DND-41 (cell line): ENCODE results near the gene SLC35G3.
"Not testable (repeated sequence)": the region's sequence is repeated elsewhere in the genome, so short reads cannot be mapped to it uniquely, and the experiment has no call there.

Source experiments
- ATAC-seq: fragments of 200-7000 bp; cut with Tn5 transposase; 3 replicates; pipeline ENCODE4 v1.9.1; 2021; ENCODE audit warnings: low read depth; ENCODE audit not compliant: insufficient read depth
- DNase-seq: peaks from one replicate; pipeline ENCODE4 v3.0.0-alpha.2; 2020
- H2AFZ ChIP-seq: 2 replicates; pipeline ENCODE4 v1.6.0; 2012; ENCODE audit warnings: low read depth, low read length
- H3K27ac ChIP-seq: 2 replicates; pipeline ENCODE4 v1.5.1; 2012; ENCODE audit warnings: low read length, inconsistent platforms
- H3K27me3 ChIP-seq: fragments of 200-600 bp; sonication (generic); 2 replicates; pipeline ENCODE4 v1.6.0; 2012; ENCODE audit warnings: low read length, mild to moderate bottlenecking, inconsistent platforms; ENCODE audit not compliant: insufficient read depth, poor library complexity
- H3K36me3 ChIP-seq: 2 replicates; pipeline ENCODE4 v1.5.1; 2012; ENCODE audit warnings: low read length, inconsistent platforms; ENCODE audit not compliant: insufficient read depth
- H3K4me1 ChIP-seq: 2 replicates; pipeline ENCODE4 v1.5.1; 2012; ENCODE audit warnings: mild to moderate bottlenecking, low read length; ENCODE audit not compliant: insufficient read depth
- H3K4me2 ChIP-seq: 2 replicates; pipeline ENCODE4 v1.6.0; 2012; ENCODE audit warnings: mild to moderate bottlenecking, moderate library complexity, low read length, inconsistent platforms; ENCODE audit not compliant: insufficient read depth
- H3K4me3 ChIP-seq, 2 experiments: fragments of 200-600 bp in 1 of 2; shearing (Covaris generic) in 1 of 2; 2 replicates each; pipeline ENCODE4 v1.5.1; 2012 to 2016; ENCODE audit warnings: inconsistent platforms in 2 of 2, low read length in 2 of 2, mild to moderate bottlenecking in 2 of 2, low read depth in 1 of 2, moderate library complexity in 1 of 2
- H3K79me2 ChIP-seq: 2 replicates; pipeline ENCODE4 v1.6.0; 2012; ENCODE audit warnings: low read length, inconsistent platforms; ENCODE audit not compliant: insufficient read depth
- H3K9ac ChIP-seq: 2 replicates; pipeline ENCODE4 v1.6.0; 2012; ENCODE audit warnings: low read depth, mild to moderate bottlenecking, inconsistent platforms, low read length, moderate library complexity
- H3K9me3 ChIP-seq: 2 replicates; pipeline ENCODE4 v1.5.1; 2012; ENCODE audit warnings: low read length, moderate library complexity, mild to moderate bottlenecking, inconsistent platforms; ENCODE audit not compliant: insufficient read depth, severe bottlenecking
- H4K20me1 ChIP-seq: 2 replicates; pipeline ENCODE4 v1.6.0; 2012; ENCODE audit warnings: low read length; ENCODE audit not compliant: insufficient read depth
- CTCF ChIP-seq: IDR thresholded peaks from 2 replicates; pipeline ENCODE4 v1.5.1; 2012; ENCODE audit warnings: borderline replicate concordance, low read length, moderate library complexity, mild to moderate bottlenecking; ENCODE audit not compliant: poor library complexity, severe bottlenecking; ENCODE audit errors: extremely low read depth
- EZH2 ChIP-seq: IDR thresholded peaks from 3 replicates; pipeline ENCODE4 v1.6.1; 2012; ENCODE audit warnings: borderline replicate concordance, low read depth, mild to moderate bottlenecking, moderate library complexity, low read length, inconsistent platforms; ENCODE audit not compliant: severe bottlenecking

SLC35G3 gene

DNA sequence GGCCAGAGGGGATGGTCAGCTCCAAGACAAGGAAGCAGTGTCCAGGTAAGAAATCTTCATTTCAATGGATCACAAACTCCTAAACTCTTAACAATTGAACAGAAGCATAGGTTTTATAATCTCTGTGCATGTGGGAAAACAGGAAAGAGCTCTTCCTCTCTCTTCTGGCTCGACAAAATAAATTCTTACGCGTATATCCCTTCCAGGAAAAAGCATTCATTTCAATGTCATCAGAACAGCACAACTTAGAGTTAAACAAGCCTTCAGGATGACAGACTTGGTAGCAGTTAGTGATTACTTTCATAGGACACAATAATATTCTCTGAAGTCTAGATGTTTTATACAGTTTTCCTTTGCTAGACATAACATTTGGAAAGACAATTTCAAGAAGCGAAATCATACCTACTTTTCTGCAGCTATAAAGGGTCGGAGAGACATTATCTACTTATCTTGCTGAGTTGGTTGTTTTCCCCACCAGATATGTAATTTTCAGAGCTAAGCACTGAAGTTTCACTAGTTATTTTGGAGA, 19.3 kb upstream of the SLC35G3 start:
- Histone ChIP-seq H4K20me1 (no peaks in the 10 kb centered on the region), H3K27me3 (peaks cover 15% of the 10 kb centered on the region), H3K9me3 (no peaks in the 10 kb centered on the region), H3K36me3 (no peaks in the 10 kb centered on the region), H3K79me2 (no peaks in the 10 kb centered on the region), H3K4me2 (peak overlapping the region; percentile 45), H3K4me1 (peaks cover 59% of the 10 kb centered on the region), H3K4me3 (peak overlapping the region in 1 of 2 experiments; percentile 11; a peak in 2 of 4 replicates), H3K27ac (peak overlapping the region; percentile 63), H3K9ac (peak overlapping the region; percentile 26; the same call in 1 of the 2 replicates), H2AFZ (no peak overlapping the region)
- TF ChIP-seq EZH2 (no peak), CTCF (no peak)
- ATAC-seq, result peak; percentile 2; the same call in 2 of the 3 replicates
- no peak for DNase-seq

DNA sequence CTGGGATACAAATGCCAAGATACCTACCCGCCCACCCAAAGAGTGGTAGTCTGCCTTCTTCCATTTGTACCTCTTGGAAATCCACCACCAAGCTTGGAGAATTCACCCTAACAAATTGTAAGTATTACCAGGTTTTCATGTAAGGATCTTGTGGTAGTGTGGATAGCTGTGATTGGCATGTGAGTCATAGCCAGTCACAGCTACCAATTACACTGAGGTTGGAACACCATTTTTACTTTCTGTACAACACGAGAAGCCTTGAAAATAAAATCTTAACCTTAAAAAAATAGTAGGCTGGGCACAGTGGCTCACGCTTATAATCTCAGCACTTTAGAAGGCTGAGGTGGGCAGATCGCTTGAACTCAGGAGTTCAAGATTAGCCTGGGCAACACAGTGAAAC, 18.5 kb upstream of the SLC35G3 start:
- Histone ChIP-seq H3K27ac (peak overlapping the region; percentile 63; the same call in 1 of the 2 replicates), H3K4me3 (peak overlapping the region in 1 of 2 experiments; percentile 11; a peak in 1 of 4 replicates), H3K9ac (0 out of 2 replicates have a peak overlapping the region, but pooled peaks have one; percentile 26), H4K20me1 (no peaks in the 10 kb centered on the region), H3K4me2 (peak overlapping the region; percentile 45; the same call in 1 of the 2 replicates), H3K9me3 (no peaks in the 10 kb centered on the region), H3K79me2 (no peaks in the 10 kb centered on the region), H3K4me1 (peaks cover 55% of the 10 kb centered on the region), H2AFZ (no peak overlapping the region), H3K27me3 (peaks cover 15% of the 10 kb centered on the region), H3K36me3 (no peaks in the 10 kb centered on the region)
- DNase-seq (no peak), ATAC-seq (no peak)
- TF ChIP-seq EZH2 (no peak), CTCF (no peak)

DNA sequence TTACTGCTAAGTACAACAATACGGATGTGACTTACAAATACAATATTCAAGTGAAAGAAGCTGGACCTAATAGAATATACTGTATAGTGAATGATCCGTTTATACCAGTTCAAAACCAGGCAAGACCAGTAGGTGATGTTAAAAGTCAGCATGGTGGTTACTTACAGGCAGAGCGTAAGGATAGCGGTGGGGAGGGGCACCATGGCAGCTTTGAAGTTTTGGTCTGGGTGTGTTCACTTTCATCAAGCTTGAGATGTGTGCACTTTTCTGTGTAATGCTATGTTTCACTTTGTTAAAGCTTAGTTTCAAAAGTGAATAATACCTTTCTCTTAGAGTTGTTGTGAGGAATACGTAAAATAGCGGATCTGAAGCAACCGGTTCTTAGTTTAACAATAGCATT, 16.5 kb upstream of the SLC35G3 start:
- Histone ChIP-seq H3K9ac (no peak overlapping the region), H3K9me3 (no peaks in the 10 kb centered on the region), H3K79me2 (no peaks in the 10 kb centered on the region), H3K27me3 (peaks cover 20% of the 10 kb centered on the region), H3K27ac (no peak overlapping the region), H4K20me1 (no peaks in the 10 kb centered on the region), H3K4me2 (no peak overlapping the region), H3K4me1 (peaks cover 41% of the 10 kb centered on the region), H2AFZ (no peak overlapping the region), H3K4me3 (no peak overlapping the region), H3K36me3 (no peaks in the 10 kb centered on the region)
- ATAC-seq (no peak), DNase-seq (no peak)
- TF ChIP-seq CTCF, result no peak
- TF ChIP-seq EZH2, result no peak

DNA sequence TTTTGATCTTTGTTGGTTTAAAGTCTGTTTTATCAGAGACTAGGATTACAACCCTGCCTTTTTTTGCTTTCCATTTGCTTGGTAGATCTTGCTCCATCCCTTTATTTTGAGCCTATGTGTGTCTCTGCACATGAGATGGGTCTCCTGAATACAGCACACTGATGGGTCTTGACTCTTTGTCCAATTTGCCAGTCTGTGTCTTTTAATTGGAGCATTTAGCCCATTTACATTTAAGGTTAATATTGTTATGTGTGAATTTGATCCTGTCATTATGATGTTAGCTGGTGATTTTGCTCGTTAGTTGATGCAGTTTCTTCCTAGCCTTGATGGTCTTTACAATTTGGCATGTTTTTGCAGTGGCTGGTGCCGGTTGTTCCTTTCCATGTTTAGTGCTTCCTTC, 8.4 kb upstream of the SLC35G3 start:
- not testable (repeated sequence) for H3K4me1 ChIP-seq, H4K20me1 ChIP-seq, H3K4me2 ChIP-seq, H3K27ac ChIP-seq, H2AFZ ChIP-seq, H3K27me3 ChIP-seq, H3K9ac ChIP-seq, ATAC-seq, H3K79me2 ChIP-seq, H3K36me3 ChIP-seq, DNase-seq, H3K4me3 ChIP-seq
- peaks cover 14% of the 10 kb centered on the region for H3K9me3 ChIP-seq

DNA sequence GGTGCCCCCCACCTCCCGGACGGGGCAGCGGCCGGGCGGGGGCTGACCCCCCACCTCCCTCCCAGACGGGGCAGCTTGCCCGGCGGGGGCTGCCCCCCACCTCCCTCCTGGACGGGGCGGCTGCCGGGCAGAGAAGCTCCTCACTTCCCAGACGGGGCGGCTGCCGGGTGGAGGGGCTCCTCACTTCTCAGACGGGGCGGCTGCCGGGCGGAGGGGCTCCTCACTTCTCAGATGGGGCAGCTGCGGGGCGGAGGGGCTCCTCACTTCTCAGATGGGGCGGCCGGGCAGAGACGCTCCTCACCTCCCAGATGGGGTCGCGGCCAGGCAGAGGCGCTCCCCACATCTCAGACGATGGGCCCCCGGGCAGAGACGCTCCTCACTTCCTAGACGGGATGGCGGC, 869 bp upstream of the SLC35G3 start:
- not testable (repeated sequence) for H3K79me2 ChIP-seq, H3K4me3 ChIP-seq, H3K9ac ChIP-seq, ATAC-seq, H3K27me3 ChIP-seq, H2AFZ ChIP-seq, H3K36me3 ChIP-seq, H3K4me2 ChIP-seq, DNase-seq, H4K20me1 ChIP-seq, H3K27ac ChIP-seq, H3K4me1 ChIP-seq
- peaks cover 14% of the 10 kb centered on the region for H3K9me3 ChIP-seq
